Pons (tissue), 1 donor: ENCODE results near the gene TMEM45A.
A peak's percentile ranks its signal among the peaks of the same experiment; 100 is the strongest.
"Not testable (repeated sequence)": the region's sequence is repeated elsewhere in the genome, so short reads cannot be mapped to it uniquely, and the experiment has no call there.

Experiments used
- DNase-seq: peaks from one replicate; pipeline ENCODE4 v3.0.0-alpha.2; 2016; ENCODE audit warnings: low spot score

TMEM45A gene

DNA sequence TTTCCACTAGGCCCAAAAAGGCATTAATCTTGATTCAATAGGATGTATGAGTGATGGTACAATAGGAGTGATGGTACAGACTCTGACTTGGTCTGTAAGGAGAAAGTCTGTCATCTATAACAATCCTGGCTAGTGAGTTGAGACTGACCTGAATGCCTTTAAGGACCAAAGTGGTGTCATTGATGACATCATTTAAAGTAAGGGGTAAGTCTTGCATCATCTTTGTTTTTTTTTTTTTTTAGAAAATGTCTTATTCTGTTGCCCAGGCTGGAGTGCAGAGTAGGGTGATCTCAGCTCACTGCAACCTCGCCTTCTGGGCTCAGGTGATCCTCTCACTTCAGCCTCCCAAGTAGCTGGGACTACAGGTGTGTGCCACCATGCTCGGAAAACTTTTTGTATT is 5.6 kb upstream of the TMEM45A start:
- no peak for DNase-seq

DNA sequence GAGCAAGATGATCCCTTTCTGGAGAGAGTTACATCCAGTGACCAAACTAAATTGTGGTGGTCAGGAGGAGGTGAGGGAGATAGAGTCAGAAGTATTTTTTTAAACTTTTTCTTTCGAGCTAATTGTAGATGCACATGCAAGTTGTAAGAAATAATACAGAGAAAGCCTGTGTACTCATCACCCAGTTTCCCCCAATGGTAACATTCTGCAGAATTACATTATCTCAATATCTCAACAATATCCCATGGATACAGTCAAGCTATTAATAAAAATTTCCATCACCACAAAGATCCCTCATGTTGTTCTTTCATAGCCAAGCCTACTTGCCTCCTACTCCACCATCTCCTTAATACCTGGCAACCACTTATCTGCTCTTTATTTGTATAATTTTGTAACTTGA is 3.3 kb upstream of the TMEM45A start:
- DNase-seq: no peak

- DNase-seq: no peak
Measured at GRCh38 chr3:100496711-100497261, 4.4 kb downstream of the TMEM45A start.

- DNase-seq: no peak
Measured at GRCh38 chr3:100499651-100500050, 7.2 kb downstream of the TMEM45A start.

- no peak for DNase-seq
Measured at GRCh38 chr3:100500320-100500880, 8.0 kb downstream of the TMEM45A start.

DNA sequence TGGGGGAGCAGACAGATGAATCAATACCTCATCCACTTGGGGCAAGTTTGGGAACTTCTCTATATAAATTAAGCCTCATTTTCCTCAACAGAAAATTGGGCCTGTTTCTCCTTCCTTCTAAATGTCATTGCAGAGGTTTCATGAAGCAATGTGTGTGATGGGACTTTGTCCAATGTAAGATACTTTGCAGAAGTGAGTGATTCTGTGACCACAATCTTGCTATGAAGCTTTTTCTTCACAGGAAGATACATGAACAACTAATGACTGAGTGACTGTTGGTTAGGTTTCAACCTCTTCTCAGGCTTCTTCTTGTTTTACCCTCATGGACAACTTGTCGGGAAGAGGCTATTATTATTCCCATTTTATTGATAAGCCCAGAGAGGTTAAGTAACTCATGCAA is 11.0 kb downstream of the TMEM45A start:
- DNase-seq: no peak

GRCh38 chr3:100506355-100506754 is 13.9 kb downstream of the TMEM45A start:
- DNase-seq: no peak

GRCh38 chr3:100509818-100510217 is 17.4 kb downstream of the TMEM45A start:
- not testable (repeated sequence) for DNase-seq

DNA sequence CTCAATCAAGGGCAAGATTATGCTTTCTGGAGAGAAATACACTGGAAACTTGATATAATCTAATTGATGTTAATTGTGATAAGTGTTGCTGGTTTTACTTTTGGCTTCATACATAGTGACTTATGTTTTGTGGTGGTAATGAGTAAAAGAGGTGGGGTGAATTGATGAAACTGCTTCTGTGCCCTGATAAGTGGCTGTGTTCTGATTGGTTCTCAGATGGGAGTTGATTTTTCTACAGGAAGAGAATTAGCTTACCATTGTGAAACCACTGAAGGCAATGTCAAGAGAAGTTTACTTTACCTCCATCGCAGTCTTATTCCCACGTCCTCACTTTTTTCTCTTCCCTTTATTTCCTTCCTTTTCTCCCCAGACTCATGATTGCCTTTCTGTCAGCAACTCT is 23.8 kb downstream of the TMEM45A start:
- DNase-seq: no peak

- no peak for DNase-seq
Measured at GRCh38 chr3:100516838-100517237, 24.4 kb downstream of the TMEM45A start.

DNA sequence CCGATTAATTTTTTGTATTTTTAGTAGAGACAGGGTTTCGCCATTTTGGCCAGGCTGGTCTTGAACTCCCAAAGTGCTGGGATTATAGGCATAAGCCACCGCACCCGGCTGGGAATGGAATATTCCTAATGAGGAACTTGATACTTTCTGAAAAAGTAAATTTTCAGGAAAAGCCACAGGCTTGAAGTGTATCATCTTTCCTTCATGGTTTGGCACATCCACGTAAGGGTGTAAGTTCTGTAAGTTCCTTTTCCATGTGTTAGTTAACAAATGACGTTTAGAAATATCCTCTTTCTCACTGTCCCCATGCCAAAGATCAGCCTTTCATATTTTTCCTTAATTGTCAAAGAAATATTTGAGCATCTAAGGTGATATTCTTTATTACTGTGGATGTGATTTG is 24.9 kb downstream of the TMEM45A start:
- DNase-seq: no peak

DNA sequence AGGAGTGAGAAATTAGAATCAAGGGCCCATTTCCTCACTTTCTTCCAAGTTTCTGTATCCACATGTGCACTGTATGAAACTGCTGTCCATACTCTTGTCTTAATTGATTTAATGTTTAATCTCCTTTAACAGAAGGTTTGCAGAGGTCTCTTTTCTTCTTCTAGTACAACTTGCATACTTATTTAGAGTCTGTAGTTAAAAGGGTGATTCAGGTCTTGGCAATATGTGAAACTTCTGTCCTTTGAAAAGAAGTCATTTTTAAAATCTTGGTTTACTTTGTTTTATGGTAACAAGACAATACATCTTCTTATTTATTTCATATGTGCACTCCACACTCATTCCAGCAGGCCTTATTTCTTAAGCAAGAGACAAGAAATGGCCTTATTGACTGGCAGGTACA is 25.8 kb downstream of the TMEM45A start:
- DNase-seq: no peak

GRCh38 chr3:100518983-100519382 is 26.6 kb downstream of the TMEM45A start:
- no peak for DNase-seq

GRCh38 chr3:100521439-100521845 is 29.0 kb downstream of the TMEM45A start:
- DNase-seq: no peak

DNA sequence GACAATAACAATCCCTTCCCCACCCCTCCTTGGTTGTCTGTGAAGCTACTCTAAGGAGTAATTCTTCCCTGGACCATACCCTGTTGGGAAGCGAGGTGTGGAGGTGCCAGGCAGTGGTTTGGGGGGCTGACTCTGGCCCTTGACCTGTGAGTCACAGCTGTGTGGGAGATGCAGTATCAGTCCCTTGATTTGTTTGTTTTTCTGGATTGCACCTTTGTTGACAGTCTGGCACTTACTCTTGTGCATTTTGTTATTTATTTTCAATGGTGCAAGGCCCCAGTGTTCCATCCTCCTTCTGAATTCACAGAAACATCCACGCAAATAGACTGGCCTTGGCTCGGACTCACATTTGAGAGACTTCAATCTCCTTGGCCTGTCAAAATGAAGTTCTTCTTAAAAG is 29.7 kb downstream of the TMEM45A start:
- DNase-seq: no peak

DNA sequence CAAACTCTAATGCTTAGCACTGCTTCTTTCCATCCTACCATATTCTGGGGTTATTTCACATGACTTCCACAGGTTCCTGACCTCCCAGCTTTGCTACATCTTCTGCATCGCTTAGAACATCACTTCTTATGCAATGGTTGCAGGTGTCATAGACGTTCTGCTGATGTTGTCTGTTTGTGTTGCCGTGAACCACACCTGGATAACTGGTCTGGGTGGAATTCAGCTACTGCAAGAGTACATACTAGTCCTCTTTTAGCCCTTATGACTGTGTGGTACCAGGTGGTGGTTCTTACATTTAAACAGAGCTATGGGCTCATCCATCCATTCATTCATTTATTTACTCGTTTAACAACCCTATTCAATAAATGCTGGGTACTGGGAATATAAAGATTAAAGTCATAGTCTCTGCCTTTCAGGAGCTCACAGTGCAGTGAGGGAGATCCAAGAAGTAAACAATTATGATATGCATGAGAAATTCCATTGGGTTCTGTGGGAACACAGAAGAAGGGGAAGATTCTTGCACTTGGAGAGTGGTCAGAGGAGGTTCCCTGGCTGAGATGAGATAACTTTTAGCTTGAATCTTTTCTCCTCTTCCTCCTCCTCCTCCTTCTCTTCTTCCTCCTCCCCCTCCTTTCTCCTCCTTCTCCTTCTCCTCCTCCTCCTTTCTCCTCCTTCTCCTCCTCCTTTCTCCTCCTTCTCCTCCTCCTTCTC is 30.8 kb downstream of the TMEM45A start:
- DNase-seq: no peak

- DNase-seq: no peak
Measured at GRCh38 chr3:100525753-100526612, 33.6 kb downstream of the TMEM45A start.

GRCh38 chr3:100526613-100527346 is 34.4 kb downstream of the TMEM45A start:
- DNase-seq: no peak

GRCh38 chr3:100527347-100527735 is 34.9 kb downstream of the TMEM45A start:
- DNase-seq: no peak

DNA sequence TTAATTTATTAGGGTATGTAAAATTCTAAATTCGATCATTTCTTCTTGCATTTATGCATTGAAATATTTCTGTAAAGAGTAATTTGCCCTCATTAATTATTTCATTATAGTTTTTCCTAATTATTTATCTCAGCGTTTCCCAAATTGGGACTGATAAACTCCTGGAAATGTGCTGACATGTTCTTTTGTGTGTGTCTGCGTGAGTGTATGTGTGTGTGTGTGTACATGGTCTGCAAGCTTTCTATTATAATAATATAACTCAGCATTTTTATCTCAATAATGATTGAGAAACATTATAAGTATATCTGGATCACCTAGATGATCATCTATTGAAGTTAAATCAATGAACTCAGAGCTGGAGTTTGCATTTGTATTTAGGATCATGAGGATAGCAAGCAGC is 38.7 kb downstream of the TMEM45A start:
- DNase-seq: no peak

GRCh38 chr3:100532411-100532810 is 40.0 kb downstream of the TMEM45A start:
- DNase-seq: peak; percentile 29

DNA sequence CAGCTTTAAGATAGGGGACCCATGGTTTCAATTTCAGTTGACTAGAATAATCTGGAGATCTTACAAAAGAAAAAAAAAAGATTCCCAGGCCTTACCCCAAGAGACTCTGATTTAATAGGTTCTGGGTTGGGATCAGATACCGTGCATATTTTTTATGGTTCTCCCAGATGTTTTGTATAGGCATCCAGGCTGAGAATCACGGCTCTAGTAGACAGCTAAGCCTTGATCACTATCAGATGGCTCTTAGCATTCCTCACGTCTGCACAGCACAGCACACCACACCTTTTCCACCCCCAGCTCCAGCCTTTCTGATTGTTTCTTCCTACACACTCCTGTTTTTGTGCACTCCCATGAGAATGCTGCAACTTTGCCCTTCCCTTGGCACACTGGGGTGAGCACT is 40.8 kb downstream of the TMEM45A start:
- DNase-seq: no peak
